ENCODE measurements around the gene CALR3.
A peak's percentile ranks its signal among the peaks of the same experiment; 100 is the strongest.

CALR3 gene

GRCh38 chr19:16540948-16541347 lies 45.0 kb upstream of the CALR3 start:
- Histone ChIP-seq H3K9me3 (ENCODE audit: insufficient read depth, low read depth, low read length) (no peaks in the 10 kb centered on the region), H3K4me1 (ENCODE audit: insufficient read depth, low read length, poor library complexity, severe bottlenecking) (peaks cover 46% of the 10 kb centered on the region), H3F3A (ENCODE audit: low read depth) (peaks cover 2% of the 10 kb centered on the region; the same call in 1 of the 2 replicates), H2AFZ (ENCODE audit: low read length) (no peak overlapping the region), H3K9ac (ENCODE audit: low read depth, low read length, poor library complexity, severe bottlenecking) (peak overlapping the region; percentile 93), H3K4me3 (ENCODE audit: low read length, poor library complexity, severe bottlenecking) (peak overlapping the region; percentile 93), H3K27me3 (ENCODE audit: insufficient read depth, low read length, poor library complexity, severe bottlenecking) (no peaks in the 10 kb centered on the region), H4K20me1 (ENCODE audit: insufficient read depth, low read length, poor library complexity, severe bottlenecking) (peaks cover 56% of the 10 kb centered on the region), H3K79me2 (ENCODE audit: insufficient read depth, low read length) (peaks cover 87% of the 10 kb centered on the region), H3K36me3 (ENCODE audit: insufficient read depth, low read length) (peaks cover 15% of the 10 kb centered on the region; the same call in 1 of the 2 replicates), H3K9me2 (replicated peaks; ENCODE audit: low read depth, low read length) (no peaks in the 10 kb centered on the region), H3K4me2 (ENCODE audit: low read depth, low read length, poor library complexity, severe bottlenecking) (peak overlapping the region; percentile 79)
- TF ChIP-seq, protein P1, sequence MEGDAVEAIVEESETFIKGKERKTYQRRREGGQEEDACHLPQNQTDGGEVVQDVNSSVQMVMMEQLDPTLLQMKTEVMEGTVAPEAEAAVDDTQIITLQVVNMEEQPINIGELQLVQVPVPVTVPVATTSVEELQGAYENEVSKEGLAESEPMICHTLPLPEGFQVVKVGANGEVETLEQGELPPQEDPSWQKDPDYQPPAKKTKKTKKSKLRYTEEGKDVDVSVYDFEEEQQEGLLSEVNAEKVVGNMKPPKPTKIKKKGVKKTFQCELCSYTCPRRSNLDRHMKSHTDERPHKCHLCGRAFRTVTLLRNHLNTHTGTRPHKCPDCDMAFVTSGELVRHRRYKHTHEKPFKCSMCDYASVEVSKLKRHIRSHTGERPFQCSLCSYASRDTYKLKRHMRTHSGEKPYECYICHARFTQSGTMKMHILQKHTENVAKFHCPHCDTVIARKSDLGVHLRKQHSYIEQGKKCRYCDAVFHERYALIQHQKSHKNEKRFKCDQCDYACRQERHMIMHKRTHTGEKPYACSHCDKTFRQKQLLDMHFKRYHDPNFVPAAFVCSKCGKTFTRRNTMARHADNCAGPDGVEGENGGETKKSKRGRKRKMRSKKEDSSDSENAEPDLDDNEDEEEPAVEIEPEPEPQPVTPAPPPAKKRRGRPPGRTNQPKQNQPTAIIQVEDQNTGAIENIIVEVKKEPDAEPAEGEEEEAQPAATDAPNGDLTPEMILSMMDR (conservative IDR thresholded peaks at IDR 0.05; ENCODE audit: low read length), result no peak
- TF ChIP-seq EZH2phosphoT487 (IDR thresholded peaks at IDR 0.05; ENCODE audit: borderline replicate concordance), result no peak

GRCh38 chr19:16537111-16537510 lies 41.1 kb upstream of the CALR3 start:
- peaks cover 27% of the 10 kb centered on the region for H3K4me1 ChIP-seq (ENCODE audit: insufficient read depth, low read length, poor library complexity, severe bottlenecking)
- peak overlapping the region; percentile 79 for H3K4me2 ChIP-seq (ENCODE audit: low read depth, low read length, poor library complexity, severe bottlenecking)
- no peaks in the 10 kb centered on the region for H3K9me2 ChIP-seq (replicated peaks; ENCODE audit: low read depth, low read length)
- H4K20me1 ChIP-seq (ENCODE audit: insufficient read depth, low read length, poor library complexity, severe bottlenecking), result peaks cover 71% of the 10 kb centered on the region
- no peaks in the 10 kb centered on the region for H3K9me3 ChIP-seq (ENCODE audit: insufficient read depth, low read depth, low read length)
- no peak overlapping the region for H2AFZ ChIP-seq (ENCODE audit: low read length)
- H3K79me2 ChIP-seq (ENCODE audit: insufficient read depth, low read length), result peaks cover 67% of the 10 kb centered on the region
- TF ChIP-seq EZH2phosphoT487 (IDR thresholded peaks at IDR 0.05; ENCODE audit: borderline replicate concordance), result no peak
- TF ChIP-seq, protein P1 (conservative IDR thresholded peaks at IDR 0.05; ENCODE audit: low read length), result no peak
- H3F3A ChIP-seq (ENCODE audit: low read depth), result no peaks in the 10 kb centered on the region
- H3K27me3 ChIP-seq (ENCODE audit: insufficient read depth, low read length, poor library complexity, severe bottlenecking), result no peaks in the 10 kb centered on the region
- peaks cover 53% of the 10 kb centered on the region; the same call in 1 of the 2 replicates for H3K36me3 ChIP-seq (ENCODE audit: insufficient read depth, low read length)
- H3K4me3 ChIP-seq (ENCODE audit: low read length, poor library complexity, severe bottlenecking), result no peak overlapping the region
- no peak overlapping the region for H3K9ac ChIP-seq (ENCODE audit: low read depth, low read length, poor library complexity, severe bottlenecking)

- H3K36me3 ChIP-seq (ENCODE audit: insufficient read depth, low read length), result peaks cover 62% of the 10 kb centered on the region; the same call in 1 of the 2 replicates
Observed at GRCh38 chr19:16536130-16536529, 40.2 kb upstream of the CALR3 start.

More at GRCh38 chr19:16536130-16536529, 40.2 kb upstream of the CALR3 start:
- Histone ChIP-seq H3K4me1 (ENCODE audit: insufficient read depth, low read length, poor library complexity, severe bottlenecking) (peaks cover 26% of the 10 kb centered on the region), H3K9ac (ENCODE audit: low read depth, low read length, poor library complexity, severe bottlenecking) (no peak overlapping the region), H3K4me3 (ENCODE audit: low read length, poor library complexity, severe bottlenecking) (no peak overlapping the region), H3K9me3 (ENCODE audit: insufficient read depth, low read depth, low read length) (no peaks in the 10 kb centered on the region), H3K9me2 (replicated peaks; ENCODE audit: low read depth, low read length) (no peaks in the 10 kb centered on the region), H3K27me3 (ENCODE audit: insufficient read depth, low read length, poor library complexity, severe bottlenecking) (no peaks in the 10 kb centered on the region), H3K79me2 (ENCODE audit: insufficient read depth, low read length) (peaks cover 58% of the 10 kb centered on the region), H3F3A (ENCODE audit: low read depth) (no peaks in the 10 kb centered on the region), H2AFZ (ENCODE audit: low read length) (no peak overlapping the region), H4K20me1 (ENCODE audit: insufficient read depth, low read length, poor library complexity, severe bottlenecking) (peaks cover 63% of the 10 kb centered on the region), H3K4me2 (ENCODE audit: low read depth, low read length, poor library complexity, severe bottlenecking) (no peak overlapping the region)
- TF ChIP-seq, protein P1 (conservative IDR thresholded peaks at IDR 0.05; ENCODE audit: low read length), result no peak
- no peak for TF ChIP-seq EZH2phosphoT487 (IDR thresholded peaks at IDR 0.05; ENCODE audit: borderline replicate concordance)
